Karpas-422 (cell line): ENCODE results near the gene ERP27. TPM values are rescaled to one million over a fixed set of nuclear protein-coding genes. Genes with fewer than 3 reads are reported as not detected.

Experiments
- DNase-seq: peaks from one replicate; pipeline ENCODE4 v3.0.0-alpha.2; 2015
- H2AFZ ChIP-seq: fragments of 200-600 bp; sonication (generic); 2 replicates; pipeline ENCODE4 v1.6.1; 2014; ENCODE audit warnings: antibody characterized with exemption, low read length, mixed read lengths
- H3K27ac ChIP-seq: fragments of 200-600 bp; sonication (generic); 2 replicates; pipeline ENCODE4 v1.5.1; 2014; ENCODE audit warnings: mild to moderate bottlenecking, low read length, moderate library complexity
- H3K27me3 ChIP-seq: fragments of 200-600 bp; sonication (generic); 2 replicates; pipeline ENCODE4 v1.6.1; 2014; ENCODE audit warnings: low read length, mixed read lengths
- H3K36me3 ChIP-seq: fragments of 200-600 bp; sonication (generic); 2 replicates; pipeline ENCODE4 v1.6.1; 2014; ENCODE audit warnings: low read length, mixed read lengths; ENCODE audit not compliant: insufficient read depth
- H3K4me1 ChIP-seq: fragments of 200-600 bp; sonication (generic); 2 replicates; pipeline ENCODE4 v1.6.1; 2014; ENCODE audit warnings: mild to moderate bottlenecking, low read length, mixed read lengths
- H3K4me2 ChIP-seq: fragments of 200-600 bp; sonication (generic); 2 replicates; pipeline ENCODE4 v1.6.1; 2014; ENCODE audit warnings: low read length, low read depth, mild to moderate bottlenecking; ENCODE audit not compliant: poor library complexity, severe bottlenecking
- H3K4me3 ChIP-seq: fragments of 200-600 bp; sonication (generic); 2 replicates; pipeline ENCODE4 v1.5.1; 2014; ENCODE audit warnings: mild to moderate bottlenecking, antibody characterized with exemption, low read length, mixed read lengths
- H3K79me2 ChIP-seq: fragments of 200-600 bp; sonication (generic); 2 replicates; pipeline ENCODE4 v1.6.1; 2014; ENCODE audit warnings: mild to moderate bottlenecking, low read length, mixed read lengths
- H3K9ac ChIP-seq: fragments of 200-600 bp; sonication (generic); 2 replicates; pipeline ENCODE4 v1.6.0; 2014; ENCODE audit warnings: low read length
- H3K9me2 ChIP-seq: fragments of 200-600 bp; sonication (generic), shearing (Covaris generic); replicated peaks from 2 replicates; pipeline ENCODE4 v1.6.0; 2014; ENCODE audit warnings: mild to moderate bottlenecking, low read length, moderate library complexity; ENCODE audit not compliant: insufficient read depth
- H3K9me3 ChIP-seq: fragments of 300-700, 200-600 bp; sonication (generic); 2 replicates; pipeline ENCODE4 v1.6.1; 2014; ENCODE audit warnings: low read length, mixed read lengths
- H4K20me1 ChIP-seq: fragments of 200-600 bp; sonication (generic); 2 replicates; pipeline ENCODE4 v1.6.1; 2014; ENCODE audit warnings: mild to moderate bottlenecking, antibody characterized with exemption, low read length, low read depth; ENCODE audit not compliant: insufficient read depth
- total RNA-seq: library from RNA; depleted of rRNA; stranded (reverse); fragments of >200 nt; shearing (Covaris generic); gene quantifications from 2 replicates; pipeline ENCODE4 v1.2.3, GENCODE V29; 2014; ENCODE audit warnings: low replicate concordance

The ERP27 gene
- total RNA-seq, 1 experiment from 2014 or later = 0.60 TPM

- Histone ChIP-seq H3K36me3 (no peaks in the 10 kb centered on the region), H3K4me3 (no peak overlapping the region), H3K9me2 (no peaks in the 10 kb centered on the region), H3K27ac (no peak overlapping the region), H3K9me3 (no peaks in the 10 kb centered on the region), H3K4me2 (no peak overlapping the region), H4K20me1 (no peaks in the 10 kb centered on the region), H3K9ac (no peak overlapping the region), H3K79me2 (no peaks in the 10 kb centered on the region), H3K4me1 (peaks cover 15% of the 10 kb centered on the region), H2AFZ (no peak overlapping the region), H3K27me3 (no peaks in the 10 kb centered on the region)
- no peak for DNase-seq
Measured at GRCh38 chr12:14931359-14931758, 7.0 kb downstream of the ERP27 start.

GRCh38 chr12:14930299-14930698 lies 8.0 kb downstream of the ERP27 start:
- H3K9me2 ChIP-seq = no peaks in the 10 kb centered on the region
- no peak overlapping the region for H3K9ac ChIP-seq
- H3K9me3 ChIP-seq = no peaks in the 10 kb centered on the region
- no peaks in the 10 kb centered on the region for H3K36me3 ChIP-seq
- no peak overlapping the region for H3K4me2 ChIP-seq
- H3K4me3 ChIP-seq = no peak overlapping the region
- no peak overlapping the region for H3K27ac ChIP-seq
- DNase-seq = no peak
- no peaks in the 10 kb centered on the region for H3K27me3 ChIP-seq
- no peak overlapping the region for H2AFZ ChIP-seq
- H3K79me2 ChIP-seq = no peaks in the 10 kb centered on the region
- H4K20me1 ChIP-seq = no peaks in the 10 kb centered on the region
- H3K4me1 ChIP-seq = peaks cover 15% of the 10 kb centered on the region

- no peaks in the 10 kb centered on the region for H4K20me1 ChIP-seq
- H3K27ac ChIP-seq = no peak overlapping the region
- H3K4me3 ChIP-seq = no peak overlapping the region
- H3K27me3 ChIP-seq = no peaks in the 10 kb centered on the region
- no peaks in the 10 kb centered on the region for H3K9me2 ChIP-seq
- no peak overlapping the region for H3K4me2 ChIP-seq
- H2AFZ ChIP-seq = no peak overlapping the region
- peaks cover 15% of the 10 kb centered on the region for H3K4me1 ChIP-seq
- H3K36me3 ChIP-seq = no peaks in the 10 kb centered on the region
- H3K9me3 ChIP-seq = no peaks in the 10 kb centered on the region
- no peaks in the 10 kb centered on the region for H3K79me2 ChIP-seq
- no peak for DNase-seq
- no peak overlapping the region for H3K9ac ChIP-seq
Measured at GRCh38 chr12:14928931-14929330, 9.4 kb downstream of the ERP27 start.

- DNase-seq = no peak
- Histone ChIP-seq H3K79me2 (no peaks in the 10 kb centered on the region), H3K9me2 (no peaks in the 10 kb centered on the region), H3K4me1 (peaks cover 15% of the 10 kb centered on the region), H3K27me3 (no peaks in the 10 kb centered on the region), H3K9me3 (no peaks in the 10 kb centered on the region), H2AFZ (no peak overlapping the region), H3K36me3 (no peaks in the 10 kb centered on the region), H3K4me3 (no peak overlapping the region), H3K9ac (no peak overlapping the region), H4K20me1 (no peaks in the 10 kb centered on the region), H3K27ac (no peak overlapping the region), H3K4me2 (no peak overlapping the region)
Measured at GRCh38 chr12:14927267-14927666, 11.1 kb downstream of the ERP27 start.

- Histone ChIP-seq H3K4me1 (peaks cover 15% of the 10 kb centered on the region), H3K27me3 (no peaks in the 10 kb centered on the region), H3K4me3 (no peak overlapping the region), H2AFZ (no peak overlapping the region), H3K36me3 (no peaks in the 10 kb centered on the region), H4K20me1 (no peaks in the 10 kb centered on the region), H3K4me2 (no peak overlapping the region), H3K9me2 (no peaks in the 10 kb centered on the region), H3K27ac (no peak overlapping the region), H3K9me3 (no peaks in the 10 kb centered on the region), H3K9ac (no peak overlapping the region), H3K79me2 (no peaks in the 10 kb centered on the region)
- no peak for DNase-seq
Measured at GRCh38 chr12:14924541-14924940, 13.8 kb downstream of the ERP27 start.

GRCh38 chr12:14923944-14924343 lies 14.4 kb downstream of the ERP27 start:
- Histone ChIP-seq H3K36me3 (no peaks in the 10 kb centered on the region), H3K9me3 (no peaks in the 10 kb centered on the region), H3K4me2 (no peak overlapping the region), H3K4me1 (peaks cover 15% of the 10 kb centered on the region), H3K9ac (no peak overlapping the region), H3K4me3 (no peak overlapping the region), H3K79me2 (no peaks in the 10 kb centered on the region), H2AFZ (no peak overlapping the region), H4K20me1 (no peaks in the 10 kb centered on the region), H3K9me2 (no peaks in the 10 kb centered on the region), H3K27me3 (no peaks in the 10 kb centered on the region), H3K27ac (no peak overlapping the region)
- DNase-seq = no peak

GRCh38 chr12:14921218-14921617 lies 17.1 kb downstream of the ERP27 start:
- H3K79me2 ChIP-seq = no peaks in the 10 kb centered on the region
- H3K36me3 ChIP-seq = no peaks in the 10 kb centered on the region
- H3K9me2 ChIP-seq = no peaks in the 10 kb centered on the region
- no peak for DNase-seq
- H3K4me3 ChIP-seq = no peak overlapping the region
- H3K27me3 ChIP-seq = no peaks in the 10 kb centered on the region
- no peaks in the 10 kb centered on the region for H3K4me1 ChIP-seq
- no peak overlapping the region for H2AFZ ChIP-seq
- H4K20me1 ChIP-seq = no peaks in the 10 kb centered on the region
- H3K9me3 ChIP-seq = no peaks in the 10 kb centered on the region
- H3K27ac ChIP-seq = no peak overlapping the region
- no peak overlapping the region for H3K9ac ChIP-seq
- H3K4me2 ChIP-seq = no peak overlapping the region

GRCh38 chr12:14920475-14921126 lies 17.7 kb downstream of the ERP27 start:
- DNase-seq = no peak
- Histone ChIP-seq H3K4me1 (no peaks in the 10 kb centered on the region), H3K36me3 (no peaks in the 10 kb centered on the region), H3K79me2 (no peaks in the 10 kb centered on the region), H3K9me3 (no peaks in the 10 kb centered on the region), H3K9ac (no peak overlapping the region), H3K27me3 (no peaks in the 10 kb centered on the region), H3K4me2 (no peak overlapping the region), H3K4me3 (no peak overlapping the region), H3K27ac (no peak overlapping the region), H3K9me2 (no peaks in the 10 kb centered on the region), H4K20me1 (no peaks in the 10 kb centered on the region), H2AFZ (no peak overlapping the region)
